ENCODE results near the gene CCDC73. TPM values are rescaled to one million over a fixed set of nuclear protein-coding genes. Genes with fewer than 3 reads are reported as not detected.
"Not testable (repeated sequence)": the region's sequence is repeated elsewhere in the genome, so short reads cannot be mapped to it uniquely, and the experiment has no call there.

CCDC73 gene
- polyA plus RNA-seq, 5 donors = 0.06 to 0.18 (median 0.16) TPM

DNA sequence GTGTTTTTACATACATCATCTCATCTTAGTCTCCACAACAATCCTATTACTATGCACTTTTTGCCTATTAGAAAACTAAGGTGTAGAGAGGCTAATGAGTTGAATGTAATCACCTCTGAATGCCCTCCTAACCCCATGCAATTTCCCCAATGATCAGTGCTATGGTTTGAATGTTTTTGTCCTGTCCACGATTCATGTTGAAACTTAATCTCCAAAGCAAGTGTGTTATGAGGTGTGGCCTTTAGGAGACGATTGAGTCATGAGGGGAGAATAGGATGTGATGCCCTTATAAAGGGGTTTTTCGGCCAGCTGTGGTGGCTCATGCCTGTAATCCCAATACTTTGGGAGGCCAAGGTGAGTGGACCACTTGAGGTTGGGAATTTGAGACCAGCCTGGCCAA, 2.0 kb upstream of the CCDC73 start:
- DNase-seq = no peak

DNA sequence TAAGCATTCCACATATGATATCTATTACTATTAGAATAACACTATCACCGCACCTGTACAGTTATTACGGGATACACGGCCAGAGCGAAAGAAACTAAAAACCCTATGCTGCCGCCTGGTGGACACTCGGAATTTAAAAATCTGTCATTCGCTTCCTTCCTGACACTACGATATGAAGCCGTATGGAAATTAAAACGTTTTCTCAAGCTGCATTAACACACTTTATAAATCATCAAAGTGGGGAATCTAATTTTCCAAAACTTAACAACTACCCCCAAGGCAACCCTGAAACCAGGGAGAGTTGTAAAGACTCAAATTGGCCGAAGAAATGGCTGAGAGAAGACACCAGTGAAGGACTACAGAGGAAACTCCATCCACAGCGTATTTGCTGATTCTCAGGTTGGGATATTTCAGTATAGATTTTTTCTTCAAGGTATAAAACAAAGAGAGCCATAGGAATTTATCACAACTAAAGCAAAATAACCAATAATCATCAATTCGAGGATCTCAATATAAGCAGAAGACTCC, 1.4 kb downstream of the CCDC73 start:
- peak; percentile 28 to 32 for DNase-seq

DNA sequence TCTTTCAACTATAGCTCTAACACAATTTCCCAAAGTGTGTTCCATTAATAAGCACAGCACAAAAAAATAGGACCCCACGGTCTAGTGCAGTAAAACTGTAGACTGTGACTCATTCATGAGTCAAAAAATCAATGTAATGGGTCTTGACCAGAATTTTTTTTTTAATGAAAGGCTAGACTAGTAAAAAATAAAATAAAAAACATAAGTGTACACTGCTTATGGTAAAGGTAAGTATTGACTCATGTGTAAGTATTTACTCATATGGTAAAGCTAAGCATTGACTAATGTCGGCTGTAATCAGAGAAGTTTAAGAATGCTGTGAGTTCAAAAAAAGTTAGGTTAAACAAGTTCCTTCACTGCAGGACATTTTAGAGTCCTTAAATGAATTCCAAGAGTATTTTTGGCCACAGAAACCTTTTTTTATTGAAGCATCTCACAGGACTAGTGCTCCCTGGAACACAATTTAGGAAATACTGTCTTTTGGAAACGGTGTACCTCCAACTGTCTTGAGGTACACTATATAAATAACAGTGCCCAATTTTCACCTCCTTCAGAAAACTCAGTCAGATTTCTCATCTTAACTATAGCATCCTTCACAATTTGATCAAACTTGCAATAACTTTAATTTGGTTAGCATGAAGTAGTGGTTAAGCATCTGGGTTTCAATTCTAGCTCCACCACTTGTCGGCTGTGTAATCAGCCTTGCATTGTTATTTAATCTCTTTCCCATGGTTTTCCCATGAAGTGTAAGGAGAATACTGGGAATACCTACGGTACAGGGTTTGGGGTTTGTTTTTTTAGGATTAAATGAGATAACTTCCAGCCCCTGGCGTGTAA, 2.1 kb downstream of the CCDC73 start:
- DNase-seq = no peak

DNA sequence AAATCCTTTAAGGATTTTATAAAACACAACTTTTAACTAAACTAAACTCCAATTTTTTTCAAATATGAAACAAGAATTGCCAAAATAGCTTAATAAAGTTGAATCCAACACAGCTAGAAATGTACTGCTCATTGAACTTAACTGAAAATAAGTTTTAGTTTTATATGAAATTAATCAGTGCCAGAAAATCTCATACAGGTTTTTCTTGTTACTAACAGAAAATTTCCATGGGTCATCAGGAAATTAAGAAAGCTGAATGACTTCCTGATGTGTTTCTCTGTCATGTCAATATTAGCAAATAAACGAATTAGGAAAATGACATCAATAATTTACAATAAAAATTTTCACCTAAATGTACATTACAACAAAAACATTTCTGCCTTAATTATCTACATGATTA, 3.5 kb downstream of the CCDC73 start:
- DNase-seq = no peak

DNA sequence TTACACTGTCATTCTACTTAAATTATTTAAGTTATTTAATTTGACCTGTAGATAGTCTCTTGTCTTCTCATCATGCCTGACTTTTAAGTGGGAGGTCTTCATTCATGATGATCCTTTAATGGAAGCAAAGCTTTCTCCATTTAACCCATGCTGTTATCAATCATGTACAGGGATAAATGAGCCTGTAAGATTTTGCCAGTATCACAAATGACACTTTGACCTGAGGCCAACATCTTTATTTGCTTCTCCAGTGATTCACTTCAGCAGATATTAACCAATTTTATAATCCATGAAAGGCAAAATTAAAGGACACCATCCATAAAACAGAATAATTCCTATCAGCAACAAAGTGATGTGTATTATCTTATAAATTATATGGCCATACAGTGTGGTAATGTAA, 7.7 kb downstream of the CCDC73 start:
- no peak for DNase-seq

DNA sequence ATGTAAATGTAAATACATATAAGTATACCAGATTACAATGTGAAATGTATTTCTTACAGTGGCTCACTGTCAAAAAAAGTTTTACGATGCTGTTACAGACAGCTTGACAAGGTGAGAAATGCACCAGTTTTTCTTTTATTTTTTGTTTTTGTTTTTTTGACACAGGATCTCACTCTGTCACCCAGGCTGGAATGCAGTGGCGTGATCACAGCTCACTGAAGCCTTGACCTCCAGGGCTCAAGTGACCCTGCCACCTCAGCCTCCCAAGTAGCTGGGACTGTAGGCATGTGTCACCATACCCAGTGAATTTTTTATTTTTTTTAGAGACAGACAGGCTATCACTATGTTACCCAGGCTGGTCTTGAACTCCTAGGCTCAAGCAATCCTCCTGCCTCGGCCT, 9.2 kb downstream of the CCDC73 start:
- no peak for DNase-seq

DNA sequence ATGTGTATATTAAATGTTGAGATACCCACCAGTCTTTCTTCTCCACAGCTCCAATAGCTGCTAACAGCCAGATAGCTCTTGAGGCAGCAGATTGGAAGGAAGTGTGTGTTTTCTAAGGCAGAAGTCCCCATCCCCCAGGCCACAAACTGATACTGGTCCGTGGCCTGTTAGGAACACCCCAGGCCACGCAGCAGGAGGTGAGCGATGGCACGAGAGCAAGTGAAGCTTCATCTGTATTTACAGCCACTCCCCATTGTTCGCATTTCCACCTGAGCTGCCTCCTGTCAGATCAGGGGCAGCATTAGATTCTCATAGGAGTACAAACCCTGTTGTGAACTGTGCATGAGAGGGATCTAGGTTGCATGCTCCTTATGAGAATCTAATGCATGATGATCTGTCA, 12.7 kb downstream of the CCDC73 start:
- no peak for DNase-seq

DNA sequence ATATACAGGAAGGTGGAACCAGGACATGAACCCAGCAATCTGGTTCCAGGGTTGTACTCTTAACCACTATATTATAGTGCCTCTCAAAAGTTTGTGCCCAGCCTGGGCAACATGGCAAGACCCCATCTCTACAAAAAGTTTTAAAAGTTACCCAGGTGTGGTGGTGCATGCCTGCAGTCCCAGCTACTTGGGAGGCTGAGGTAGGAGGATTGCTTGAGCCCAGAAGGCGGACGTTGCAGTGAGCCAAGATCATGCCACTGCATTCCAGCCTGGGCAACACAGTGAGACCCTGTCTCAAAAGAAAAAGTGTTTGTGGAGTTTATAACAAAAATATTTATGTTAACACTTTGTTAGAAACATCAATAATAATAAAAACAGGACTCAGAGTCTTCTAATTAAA, 13.6 kb downstream of the CCDC73 start:
- DNase-seq = not testable (repeated sequence)

DNA sequence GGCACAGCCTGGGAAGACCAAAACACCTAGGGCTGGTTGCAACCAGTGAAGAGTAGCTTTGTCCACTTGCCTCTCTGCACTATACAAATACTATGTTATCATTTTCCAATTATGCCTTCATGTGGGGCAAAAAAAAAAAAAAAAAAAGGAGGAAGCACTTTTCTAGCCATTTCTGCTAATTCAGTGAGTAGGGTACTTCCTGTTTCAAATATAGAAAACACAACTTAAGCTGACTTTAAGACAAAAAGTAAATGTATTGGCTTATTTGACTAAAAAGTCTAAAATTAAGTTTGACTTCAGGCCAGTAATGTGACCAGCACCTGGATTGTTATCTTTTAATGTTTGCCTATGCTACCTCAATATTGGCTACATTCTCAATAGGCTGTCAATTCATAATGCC, 15.3 kb downstream of the CCDC73 start:
- no peak for DNase-seq

DNA sequence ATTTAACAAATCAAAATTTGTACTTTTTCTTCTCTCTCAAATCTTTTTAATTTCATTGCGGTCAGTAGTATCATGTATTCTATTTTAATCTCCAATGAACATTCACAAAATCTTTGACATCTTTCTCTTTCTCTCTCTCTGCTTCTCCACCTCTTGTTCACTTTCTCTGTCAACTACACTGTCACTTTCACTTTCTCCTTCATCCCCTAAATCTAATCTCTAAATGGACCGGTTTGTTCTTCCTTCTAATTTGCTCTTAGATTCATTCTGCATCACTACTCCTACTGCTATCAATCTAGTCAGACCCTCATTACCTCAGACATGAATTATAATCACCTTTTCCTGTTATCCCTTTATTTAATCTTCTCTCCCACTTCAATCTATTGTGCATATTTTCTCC, 18.6 kb downstream of the CCDC73 start:
- DNase-seq = no peak

DNA sequence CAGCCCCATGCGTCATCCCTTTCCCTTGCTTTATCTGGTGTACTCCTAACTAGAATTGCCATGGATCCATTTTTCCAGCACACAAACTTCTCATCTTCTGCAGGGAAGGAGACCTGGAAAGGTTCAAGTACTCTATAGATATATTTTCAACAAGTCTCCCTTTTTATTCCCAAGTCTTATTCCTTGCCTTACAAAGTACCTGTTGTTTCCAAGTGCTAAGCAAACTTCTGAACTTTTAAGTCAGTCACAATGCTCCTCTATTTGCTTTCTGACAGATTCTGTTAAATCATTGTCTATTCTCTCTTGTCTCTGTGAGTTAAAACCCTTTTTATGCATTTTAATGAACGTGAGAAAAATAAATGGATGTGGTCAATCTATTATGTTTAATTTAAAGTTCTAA, 20.4 kb downstream of the CCDC73 start:
- DNase-seq = no peak

DNA sequence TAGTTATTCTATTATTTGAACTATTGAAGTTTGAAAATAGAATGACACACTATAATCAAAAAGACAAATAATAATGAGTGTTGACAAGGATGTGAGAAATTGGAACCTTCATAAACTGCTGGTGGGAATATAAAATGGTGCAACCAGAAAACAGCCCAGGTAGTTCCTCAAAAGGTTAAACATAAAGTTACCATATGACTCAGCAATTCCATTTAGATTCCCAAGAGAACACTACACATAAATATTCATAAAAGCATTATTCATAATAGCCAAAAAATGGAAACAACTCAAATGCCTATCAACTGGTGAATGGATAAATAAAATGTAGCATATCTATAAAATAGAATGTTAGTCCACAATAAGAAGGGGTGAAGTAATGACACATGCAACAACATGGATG, 21.7 kb downstream of the CCDC73 start:
- DNase-seq = no peak

DNA sequence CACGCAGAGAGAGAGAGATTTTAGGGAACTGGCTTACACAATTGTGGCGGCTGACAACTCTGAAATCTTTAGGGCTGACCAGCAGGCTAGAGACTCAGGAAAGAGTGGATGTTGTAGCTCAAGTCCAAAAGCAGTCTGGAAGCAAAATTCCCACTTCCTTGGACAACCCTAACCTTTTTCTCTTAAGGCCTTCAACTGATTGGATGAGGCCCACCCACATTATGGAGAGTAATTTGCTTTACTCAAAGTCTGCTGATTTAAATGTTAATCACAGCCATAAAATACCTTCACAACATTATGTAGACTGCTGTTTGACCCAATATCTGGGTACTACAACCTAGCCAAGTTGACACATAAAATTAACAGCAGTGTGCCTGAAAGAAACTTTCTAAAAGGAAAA, 32.7 kb downstream of the CCDC73 start:
- DNase-seq = not testable (repeated sequence)

DNA sequence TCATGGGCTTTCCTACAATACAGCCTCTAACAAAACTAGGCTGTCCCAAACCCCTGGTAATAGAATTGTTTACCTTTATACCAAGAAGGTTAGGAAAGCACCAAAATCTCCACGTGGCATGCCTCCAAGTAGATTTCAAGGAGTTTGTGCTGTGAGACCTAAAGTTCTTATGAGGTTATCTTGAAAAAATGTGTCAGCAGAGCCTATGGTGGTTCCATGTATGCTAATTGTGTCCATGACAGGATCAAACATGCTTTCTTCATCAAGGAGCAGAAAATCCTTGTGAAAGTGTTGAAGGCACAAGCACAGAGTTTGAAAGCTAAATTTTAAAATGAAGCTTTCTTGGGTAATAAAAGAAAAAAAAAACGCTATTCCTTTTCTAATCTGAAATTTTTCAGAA, 36.2 kb downstream of the CCDC73 start:
- no peak for DNase-seq

DNA sequence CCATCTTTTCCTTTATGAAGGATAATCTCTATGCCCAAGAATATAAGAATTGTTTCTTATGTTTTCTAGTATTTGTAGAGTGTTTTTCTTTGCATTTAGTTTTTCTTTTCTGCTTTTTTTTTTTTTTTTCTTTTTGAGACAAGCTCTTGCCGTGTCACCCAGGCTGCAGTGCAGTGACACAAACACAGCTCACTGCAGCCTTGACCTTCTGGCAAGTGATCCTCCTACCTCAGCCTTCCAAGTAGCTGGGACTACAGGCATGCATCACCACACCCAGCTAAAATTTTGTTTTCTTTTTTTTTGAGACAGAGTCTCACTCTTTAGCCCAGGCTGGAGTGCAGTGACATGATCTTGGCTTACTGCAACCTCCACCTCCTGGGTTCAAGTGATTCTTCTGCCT, 41.3 kb downstream of the CCDC73 start:
- DNase-seq = not testable (repeated sequence)

DNA sequence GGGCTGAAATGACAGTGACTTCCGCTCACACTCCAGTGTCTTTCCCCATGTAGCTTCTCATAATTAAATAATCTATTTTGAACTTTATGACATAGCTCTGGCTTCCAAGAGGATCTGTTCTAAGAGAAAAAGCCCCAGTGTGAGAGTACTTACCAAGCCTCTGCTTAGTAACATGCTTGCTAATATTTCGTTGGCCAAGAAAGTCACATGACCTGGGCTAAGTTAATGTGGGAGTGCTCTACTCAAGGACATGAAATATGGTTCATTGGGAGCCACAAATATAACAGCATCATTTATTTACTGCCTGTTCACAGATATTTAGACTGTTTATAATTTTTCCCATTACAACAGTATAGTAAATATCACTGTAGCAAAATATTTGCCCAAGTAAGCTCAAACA, 42.5 kb downstream of the CCDC73 start:
- DNase-seq = no peak

DNA sequence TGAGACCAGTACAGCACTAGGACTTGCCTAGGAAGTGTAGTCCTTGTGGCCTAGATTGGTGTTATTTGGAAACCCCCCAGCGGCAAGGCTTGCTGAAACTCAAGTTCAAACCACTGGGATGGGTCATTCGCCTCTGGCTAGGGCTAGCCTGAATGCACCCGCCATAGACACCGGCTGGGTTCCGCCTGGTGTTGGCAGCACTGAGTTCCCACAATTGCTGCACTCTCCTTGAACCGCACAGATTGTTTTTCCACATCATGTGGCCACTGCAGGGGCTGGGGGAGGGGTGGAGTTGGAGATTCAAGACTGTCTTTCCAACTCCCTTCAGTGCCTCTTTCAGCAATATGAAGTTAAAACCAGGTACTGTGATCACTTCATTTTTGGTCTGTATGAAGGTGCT, 43.1 kb downstream of the CCDC73 start:
- no peak for DNase-seq

DNA sequence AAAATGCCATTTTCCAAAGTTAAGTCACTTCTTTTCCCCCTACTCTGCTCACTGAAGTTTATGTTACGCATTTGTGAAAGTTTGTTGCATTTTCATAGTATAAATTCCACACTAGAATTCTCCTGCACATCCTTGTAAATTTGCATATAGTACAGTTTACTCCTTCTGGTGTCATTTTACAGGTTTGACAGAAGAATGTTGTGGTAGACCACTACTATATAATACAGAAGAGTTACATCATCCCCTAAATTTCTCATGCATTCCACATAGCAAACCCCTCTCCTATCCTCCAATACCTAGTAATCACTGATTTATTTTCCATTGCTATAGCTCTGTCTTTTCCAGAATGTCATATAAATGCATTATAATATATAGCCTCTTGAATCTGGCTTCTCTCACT, 64.5 kb downstream of the CCDC73 start:
- DNase-seq = no peak

DNA sequence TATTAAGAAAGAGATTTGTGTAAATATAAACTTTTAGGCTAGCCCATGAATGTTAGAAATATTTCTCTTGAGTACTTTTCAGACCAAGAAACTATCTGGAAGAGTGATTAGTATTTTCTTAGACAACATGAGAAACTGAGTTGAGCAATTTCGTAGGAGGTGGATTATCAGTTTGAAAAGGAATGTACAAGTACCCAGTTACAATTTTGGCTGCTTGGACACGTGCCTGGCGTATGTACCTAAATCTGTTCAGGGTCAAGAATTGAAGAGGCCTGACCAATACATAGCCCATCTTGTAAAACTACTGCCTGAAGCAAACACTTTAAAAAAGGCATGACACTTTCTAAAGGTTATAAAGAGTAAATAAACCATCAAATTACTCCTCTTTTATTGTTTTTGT, 71.1 kb downstream of the CCDC73 start:
- no peak for DNase-seq

DNA sequence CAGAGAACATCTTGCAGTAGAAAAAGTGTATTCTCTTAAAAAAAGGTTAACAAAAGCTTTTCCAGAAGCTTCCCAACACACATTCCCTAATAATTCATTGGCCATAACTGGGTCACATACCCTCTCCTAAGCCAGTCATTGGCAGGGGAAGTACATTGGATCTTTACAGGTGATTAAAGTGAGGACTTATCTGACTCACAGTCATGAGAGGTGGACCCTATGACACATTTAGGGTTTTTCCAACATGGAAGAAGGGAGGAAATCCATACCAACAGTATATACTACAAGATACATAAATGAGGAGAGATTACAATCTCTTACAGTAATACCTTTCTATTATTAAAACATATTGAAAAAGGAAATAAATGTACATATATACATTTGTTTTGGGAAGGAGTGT, 72.2 kb downstream of the CCDC73 start:
- DNase-seq = no peak

DNA sequence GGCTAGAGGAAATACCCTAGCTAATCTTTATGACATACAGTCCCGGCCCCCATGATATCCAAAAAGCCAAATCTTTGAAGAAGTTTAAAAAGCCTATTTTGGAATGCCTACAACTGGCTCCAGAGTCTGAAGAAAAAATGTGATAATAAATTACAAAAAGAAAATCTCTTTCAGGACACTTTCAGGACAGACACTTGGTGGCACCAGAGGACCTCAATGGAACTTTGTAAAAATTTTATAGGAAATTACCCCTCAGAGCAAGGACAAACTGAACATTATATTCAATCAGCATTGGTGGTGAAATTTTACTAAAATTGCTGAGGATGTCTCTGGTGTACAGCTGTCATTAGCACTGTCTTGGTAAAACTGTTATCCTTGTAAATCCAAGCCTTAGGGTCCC, 81.0 kb downstream of the CCDC73 start:
- no peak for DNase-seq

DNA sequence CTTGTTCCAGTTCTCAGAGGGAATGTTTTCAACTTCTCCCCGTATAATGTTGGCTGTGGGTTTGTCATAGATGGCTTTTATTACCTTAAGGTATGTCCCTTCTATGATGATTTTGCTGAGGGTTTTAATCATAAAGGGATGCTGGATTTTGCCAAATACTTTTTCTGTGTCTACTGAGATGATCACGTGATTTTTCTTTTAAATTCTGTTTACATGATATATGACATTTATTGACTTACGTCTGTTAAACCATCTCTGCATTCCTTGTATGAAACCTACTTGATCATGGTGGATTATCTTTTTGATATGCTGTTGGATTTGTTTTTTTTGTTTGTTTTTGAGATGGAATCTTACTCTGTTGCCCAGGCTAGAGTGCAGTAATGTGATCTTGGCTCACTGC, 85.5 kb downstream of the CCDC73 start:
- not testable (repeated sequence) for DNase-seq

DNA sequence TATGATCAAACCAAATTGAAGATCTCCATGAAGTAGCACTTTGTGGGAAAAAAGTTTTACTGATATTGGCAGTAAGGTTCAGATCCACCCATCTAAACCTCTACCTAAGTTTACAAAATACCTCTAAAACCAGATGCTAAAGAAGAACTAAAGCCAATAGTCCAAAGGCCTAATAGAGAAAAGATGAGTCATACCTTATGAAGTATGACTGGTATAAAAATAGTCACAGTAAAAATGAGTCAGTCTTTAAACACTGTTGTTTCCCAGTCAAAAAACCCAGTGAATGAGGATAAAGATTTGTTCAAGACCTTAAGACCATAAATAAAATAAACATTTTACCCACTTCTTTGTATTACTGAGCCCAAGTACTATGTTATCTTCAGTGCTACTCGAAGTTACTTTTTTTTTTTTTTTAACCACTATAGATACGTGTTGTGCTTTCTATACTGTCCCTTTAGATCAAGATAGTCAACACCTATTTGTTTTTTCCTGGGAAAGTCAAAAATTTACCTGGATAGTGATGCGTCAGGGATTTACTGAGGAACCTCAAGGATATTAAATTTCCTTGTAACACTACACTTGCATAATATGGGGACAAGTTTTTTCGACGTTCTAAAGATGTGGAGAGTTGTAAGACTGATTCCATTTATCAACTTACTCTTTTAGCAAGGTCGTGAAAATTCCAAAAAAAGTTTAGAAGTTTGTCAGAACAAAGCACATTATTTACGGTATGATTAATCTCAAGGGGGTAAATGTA, 87.3 kb downstream of the CCDC73 start:
- no peak for DNase-seq

Data from right lung (tissue), 5 donors.